HG02588 (cell line): ENCODE measurements around the gene FAT1.

Experiments
- ATAC-seq: cut with Tn5 transposase; IDR thresholded peaks from one replicate; pipeline ENCODE4 v1.9.1; 2021; ENCODE audit warnings: mild to moderate bottlenecking, moderate library complexity; ENCODE audit not compliant: unreplicated experiment

FAT1 gene

GRCh38 chr4:186726426-186727168 lies 2.9 kb upstream of the FAT1 start:
- no peak for ATAC-seq

- ATAC-seq = no peak
These were observed 2.1 kb upstream of the FAT1 start for GRCh38 chr4:186725469-186726425.

- no peak for ATAC-seq
These were observed 1.3 kb upstream of the FAT1 start for GRCh38 chr4:186724864-186725468.

- no peak for ATAC-seq
These were observed 605 bp upstream of the FAT1 start for GRCh38 chr4:186724058-186724863.

GRCh38 chr4:186722796-186723291 lies 812 bp downstream of the FAT1 start:
- ATAC-seq = no peak

GRCh38 chr4:186719925-186720694 lies 3.5 kb downstream of the FAT1 start:
- no peak for ATAC-seq

- no peak for ATAC-seq
These were observed 6.1 kb downstream of the FAT1 start for GRCh38 chr4:186717556-186717955.

GRCh38 chr4:186715077-186715476 lies 8.6 kb downstream of the FAT1 start:
- no peak for ATAC-seq

GRCh38 chr4:186714006-186714675 lies 9.5 kb downstream of the FAT1 start:
- ATAC-seq = no peak

- no peak for ATAC-seq
These were observed 11.0 kb downstream of the FAT1 start for GRCh38 chr4:186712690-186713089.

GRCh38 chr4:186710521-186711119 lies 13.0 kb downstream of the FAT1 start:
- ATAC-seq = no peak

- no peak for ATAC-seq
These were observed 14.1 kb downstream of the FAT1 start for GRCh38 chr4:186709517-186709916.

- ATAC-seq = no peak
These were observed 15.1 kb downstream of the FAT1 start for GRCh38 chr4:186708554-186708953.

GRCh38 chr4:186707996-186708395 lies 15.7 kb downstream of the FAT1 start:
- no peak for ATAC-seq

- no peak for ATAC-seq
These were observed 16.1 kb downstream of the FAT1 start for GRCh38 chr4:186707574-186707973.

GRCh38 chr4:186704057-186704456 lies 19.6 kb downstream of the FAT1 start:
- ATAC-seq = no peak

GRCh38 chr4:186703510-186703909 lies 20.1 kb downstream of the FAT1 start:
- ATAC-seq = no peak

- ATAC-seq = no peak
These were observed 20.7 kb downstream of the FAT1 start for GRCh38 chr4:186702940-186703339.

GRCh38 chr4:186702297-186702696 lies 21.4 kb downstream of the FAT1 start:
- no peak for ATAC-seq
